Pancreas (tissue), 10 donors: ENCODE results near the gene DDX46. TPM values are rescaled to one million over a fixed set of nuclear protein-coding genes. Genes with fewer than 3 reads are reported as not detected.

ENCODE experiments used
- ATAC-seq, 4 donors: fragments of 200-7000 bp; cut with Tn5 transposase; one replicate each; pipeline versions ENCODE4 v1.8.0 to v1.9.1; 2020; ENCODE audit warnings: mild to moderate bottlenecking in 4 of 4, moderate library complexity in 4 of 4
- DNase-seq, 6 donors: peaks; one replicate each; pipeline ENCODE4 v3.0.0-alpha.2; 2020
- FAIRE-seq: peaks from 2 replicates; lab custom pipeline; 2012; peaks lifted over from hg19 to GRCh38; lab: Jason Lieb, UNC
- H3K27ac ChIP-seq, 4 donors: fragments of 200-600 bp; sonication (generic); 1 replicate in 3 of 4; 2 replicates in 1 of 4; pipeline versions ENCODE4 v1.5.0 to v1.8.0; 2020
- H3K27me3 ChIP-seq, 4 donors: fragments of 200-600 bp; one replicate each; pipeline ENCODE4 v1.8.0; 2021
- H3K36me3 ChIP-seq, 3 donors: fragments of 200-600 bp; sonication (generic) in 1 of 3; one replicate each; pipeline versions ENCODE4 v1.5.0 to v1.8.0; 2020 to 2021
- H3K4me1 ChIP-seq, 3 donors: fragments of 200-600 bp; one replicate each; pipeline ENCODE4 v1.8.0; 2021
- H3K4me3 ChIP-seq, 4 donors: fragments of 200-600 bp; sonication (generic) in 2 of 4; one replicate each; pipeline versions ENCODE4 v1.5.0 to v1.8.0; 2020 to 2021
- H3K9me3 ChIP-seq, 4 donors: fragments of 200-600 bp; one replicate each; pipeline ENCODE4 v1.8.0; 2021
- CTCF ChIP-seq, 4 donors: fragments of 200-600 bp; sonication (generic) in 3 of 4; IDR thresholded peaks; one replicate each; pipeline versions ENCODE4 v1.5.0 to v1.8.0; 2021; ENCODE audit warnings: antibody characterized with exemption in 4 of 4
- WGBS, 2 donors: extraction: QIAGEN DNeasy Blood & Tissue Kit; methylation state at CpG; one replicate each; pipeline ENCODE4 v1.1.7; 2013; 5-methylcytosine and 5-hydroxymethylcytosine counted together
- intact Hi-C, 3 donors: fragments of 100-400 bp; cut with DNase I; formaldehyde crosslinking; loops; one replicate each; pipeline versions ENCODE4 v1.11.1 to v1.14.2; 2022
- polyA plus RNA-seq, 2 donors: library from polyadenylated mRNA; stranded (reverse); fragments of 200-250 nt; gene quantifications; one replicate each; pipeline ENCODE4 v1.2.3, GENCODE V29; 2013
- total RNA-seq, 6 donors: library from RNA; stranded (reverse); fragmentation: NEBNext Ultra II Directional in 4 of 6; extraction: Animal tissue kit (Norgen Biotek cat#: 25700) in 4 of 6; gene quantifications; one replicate each; pipeline versions ENCODE4 v1.2.1 to v1.2.4, GENCODE V29; 2021 to 2023
- donor health status: healthy with polysubstance abuse.
- donor health status: DM: no; HTN: no; CAD: no; lungs with moderate emphysema.
- donor health status: DM: no; HTN: no; CAD: no.
- donor health status: control.
- donor health status: control.
- donor health status: Bipolar disorder and iron deficiency.
- donor health status: DM: yes; HTN: yes; CAD: no.
- donor health status: DM: no; HTN: no; CAD: no.
- donor health status: DM: no; HTN: no; CAD: no.
- donor health status: DM: yes; HTN: yes; CAD: no.

DDX46 gene
- total and polyA plus RNA-seq, 8 donors, result 14.6 to 28.8 (median 23.3) TPM

- no peak for TF ChIP-seq CTCF (IDR thresholded peaks at IDR 0.05)
Observed at GRCh38 chr5:134777366-134777765, 18.8 kb downstream of the DDX46 start.

GRCh38 chr5:134784241-134784920, 25.8 kb downstream of the DDX46 start:
- DNase-seq, result no peak
- Histone ChIP-seq H3K4me1 (no peaks in the 10 kb centered on the region), H3K27ac (no peak overlapping the region), H3K36me3 (peaks cover 0 to 68% (median 21%) of the 10 kb centered on the region in 3 donors), H3K27me3 (no peaks in the 10 kb centered on the region), H3K4me3 (no peak overlapping the region), H3K9me3 (no peaks in the 10 kb centered on the region)
- no peak for FAIRE-seq
- no peak for TF ChIP-seq CTCF (IDR thresholded peaks at IDR 0.05)
- WGBS, 2 donors, result 61 to 69% methylated on average over 4 of the region's 4 CpGs
- intact Hi-C loops, result no loop called here
- ATAC-seq, result no peak

More at GRCh38 chr5:134777366-134777765, 18.8 kb downstream of the DDX46 start:
- Histone ChIP-seq H3K27ac (no peak overlapping the region), H3K4me3 (no peak overlapping the region), H3K9me3 (no peaks in the 10 kb centered on the region), H3K27me3 (no peaks in the 10 kb centered on the region), H3K4me1 (no peaks in the 10 kb centered on the region), H3K36me3 (peaks cover 0 to 57% (median 11%) of the 10 kb centered on the region in 3 donors)
- intact Hi-C loops, result no loop called here
- ATAC-seq (no peak), FAIRE-seq (no peak), DNase-seq (no peak)
- WGBS, 2 donors, result 94 to 98% methylated on average over 2 of the region's 2 CpGs

- FAIRE-seq, result no peak
Observed at GRCh38 chr5:134784946-134785620, 26.5 kb downstream of the DDX46 start.

GRCh38 chr5:134787692-134788091, 29.1 kb downstream of the DDX46 start:
- 100% methylated on average over 1 of the region's 1 CpG for WGBS, 2 donors
- TF ChIP-seq CTCF (IDR thresholded peaks at IDR 0.05), result no peak
- ATAC-seq (no peak), DNase-seq (no peak), FAIRE-seq (no peak)
- Histone ChIP-seq H3K9me3 (no peaks in the 10 kb centered on the region), H3K36me3 (peaks cover 0 to 76% (median 19%) of the 10 kb centered on the region in 3 donors), H3K4me3 (no peak overlapping the region), H3K27me3 (no peaks in the 10 kb centered on the region), H3K4me1 (no peaks in the 10 kb centered on the region), H3K27ac (no peak overlapping the region)
- intact Hi-C loops, result no loop called here

More at GRCh38 chr5:134784946-134785620, 26.5 kb downstream of the DDX46 start:
- intact Hi-C loops, result no loop called here
- no peaks in the 10 kb centered on the region for H3K4me1 ChIP-seq
- H3K4me3 ChIP-seq, result no peak overlapping the region
- TF ChIP-seq CTCF (IDR thresholded peaks at IDR 0.05), result no peak
- peaks cover 0 to 74% (median 21%) of the 10 kb centered on the region in 3 donors for H3K36me3 ChIP-seq
- no peak overlapping the region for H3K27ac ChIP-seq
- no peaks in the 10 kb centered on the region for H3K9me3 ChIP-seq
- ATAC-seq (no peak), DNase-seq (no peak)
- WGBS, 2 donors, result 71 to 73% methylated on average over 3 of the region's 3 CpGs
- H3K27me3 ChIP-seq, result no peaks in the 10 kb centered on the region

- intact Hi-C loops, result no loop called here
- Histone ChIP-seq H3K4me3 (no peak overlapping the region), H3K4me1 (no peaks in the 10 kb centered on the region), H3K27me3 (no peaks in the 10 kb centered on the region), H3K27ac (no peak overlapping the region), H3K9me3 (no peaks in the 10 kb centered on the region), H3K36me3 (peaks cover 0 to 60% (median 12%) of the 10 kb centered on the region in 3 donors)
- ATAC-seq (no peak), FAIRE-seq (no peak), DNase-seq (no peak)
- 97 to 100% methylated on average over 2 of the region's 2 CpGs for WGBS, 2 donors
- TF ChIP-seq CTCF (IDR thresholded peaks at IDR 0.05), result no peak
Observed at GRCh38 chr5:134791580-134791979, 33.0 kb downstream of the DDX46 start.
